ENCODE results near the gene NOVA2.

- TF ChIP-seq, protein P1, sequence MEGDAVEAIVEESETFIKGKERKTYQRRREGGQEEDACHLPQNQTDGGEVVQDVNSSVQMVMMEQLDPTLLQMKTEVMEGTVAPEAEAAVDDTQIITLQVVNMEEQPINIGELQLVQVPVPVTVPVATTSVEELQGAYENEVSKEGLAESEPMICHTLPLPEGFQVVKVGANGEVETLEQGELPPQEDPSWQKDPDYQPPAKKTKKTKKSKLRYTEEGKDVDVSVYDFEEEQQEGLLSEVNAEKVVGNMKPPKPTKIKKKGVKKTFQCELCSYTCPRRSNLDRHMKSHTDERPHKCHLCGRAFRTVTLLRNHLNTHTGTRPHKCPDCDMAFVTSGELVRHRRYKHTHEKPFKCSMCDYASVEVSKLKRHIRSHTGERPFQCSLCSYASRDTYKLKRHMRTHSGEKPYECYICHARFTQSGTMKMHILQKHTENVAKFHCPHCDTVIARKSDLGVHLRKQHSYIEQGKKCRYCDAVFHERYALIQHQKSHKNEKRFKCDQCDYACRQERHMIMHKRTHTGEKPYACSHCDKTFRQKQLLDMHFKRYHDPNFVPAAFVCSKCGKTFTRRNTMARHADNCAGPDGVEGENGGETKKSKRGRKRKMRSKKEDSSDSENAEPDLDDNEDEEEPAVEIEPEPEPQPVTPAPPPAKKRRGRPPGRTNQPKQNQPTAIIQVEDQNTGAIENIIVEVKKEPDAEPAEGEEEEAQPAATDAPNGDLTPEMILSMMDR (conservative IDR thresholded peaks at IDR 0.05; ENCODE audit: low read depth, low read length), result no peak
- TF ChIP-seq EZH2 (IDR thresholded peaks at IDR 0.05; ENCODE audit: low read length, unreplicated experiment) (no peak), EZH2phosphoT487 (IDR thresholded peaks at IDR 0.05; ENCODE audit: borderline replicate concordance, low read length) (no peak)
Observed at GRCh38 chr19:45952341-45952685, 21.4 kb downstream of the NOVA2 start.
